Epidermal melanocyte (primary cell): ENCODE measurements around the gene MARCKS.

Source experiments
- DNase-seq: peaks from one replicate; pipeline ENCODE4 v3.0.0; 2011; ENCODE audit warnings: low spot score; ENCODE audit not compliant: insufficient read length

The MARCKS gene

GRCh38 chr6:113853252-113853651 lies 3.9 kb upstream of the MARCKS start:
- DNase-seq, result no peak

DNA sequence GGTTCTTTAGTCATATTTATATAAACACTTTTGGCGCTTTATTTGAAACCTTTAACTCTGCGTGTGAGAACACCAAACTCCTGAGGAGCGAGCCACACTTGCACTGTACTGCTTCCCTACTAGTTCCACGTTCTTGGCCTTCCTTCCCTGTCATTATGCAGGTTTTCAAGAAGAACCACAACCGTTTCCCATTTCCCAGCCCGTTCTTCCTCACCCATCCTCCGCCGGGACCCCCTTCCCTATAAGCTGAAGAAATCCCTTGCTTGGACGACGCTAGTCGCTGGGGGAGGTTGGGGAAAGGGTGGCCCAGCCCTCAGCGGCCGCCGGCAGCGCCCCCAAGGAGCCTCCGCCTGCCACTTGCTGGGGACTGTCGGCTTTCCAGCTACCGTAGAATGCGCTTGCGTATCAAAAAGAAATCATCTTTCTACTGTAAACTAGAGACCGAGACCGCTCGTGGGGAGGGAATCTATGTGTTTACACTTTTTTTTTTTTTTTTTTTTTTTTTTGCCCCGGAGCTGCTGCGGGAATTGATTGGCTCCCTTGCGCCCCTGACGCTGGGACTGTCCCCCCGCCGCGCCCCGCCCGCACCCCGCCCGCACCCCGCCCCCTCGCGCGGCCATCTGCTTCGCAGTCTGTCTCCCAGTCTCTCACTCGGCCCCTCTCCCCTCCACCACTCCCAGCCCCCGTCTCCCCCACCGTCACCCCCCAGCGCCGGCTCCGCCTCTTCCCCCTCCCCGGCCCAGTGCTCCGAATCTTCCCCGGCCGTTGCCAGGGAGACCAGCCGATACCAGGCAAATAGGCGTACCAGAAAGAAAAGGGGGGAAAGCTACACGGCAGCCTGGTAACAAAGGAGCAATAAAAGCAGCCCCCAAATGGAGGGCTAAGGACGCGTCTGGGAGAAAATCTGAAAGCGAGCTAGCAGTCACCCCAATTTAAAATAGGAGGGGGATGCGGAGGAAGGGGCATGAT lies 2.3 kb upstream of the MARCKS start:
- DNase-seq, result peak; percentile 84

- no peak for DNase-seq
These were observed 1.4 kb upstream of the MARCKS start for GRCh38 chr6:113855500-113856374.

- no peak for DNase-seq
These were observed 845 bp upstream of the MARCKS start for GRCh38 chr6:113856375-113856624.

DNA sequence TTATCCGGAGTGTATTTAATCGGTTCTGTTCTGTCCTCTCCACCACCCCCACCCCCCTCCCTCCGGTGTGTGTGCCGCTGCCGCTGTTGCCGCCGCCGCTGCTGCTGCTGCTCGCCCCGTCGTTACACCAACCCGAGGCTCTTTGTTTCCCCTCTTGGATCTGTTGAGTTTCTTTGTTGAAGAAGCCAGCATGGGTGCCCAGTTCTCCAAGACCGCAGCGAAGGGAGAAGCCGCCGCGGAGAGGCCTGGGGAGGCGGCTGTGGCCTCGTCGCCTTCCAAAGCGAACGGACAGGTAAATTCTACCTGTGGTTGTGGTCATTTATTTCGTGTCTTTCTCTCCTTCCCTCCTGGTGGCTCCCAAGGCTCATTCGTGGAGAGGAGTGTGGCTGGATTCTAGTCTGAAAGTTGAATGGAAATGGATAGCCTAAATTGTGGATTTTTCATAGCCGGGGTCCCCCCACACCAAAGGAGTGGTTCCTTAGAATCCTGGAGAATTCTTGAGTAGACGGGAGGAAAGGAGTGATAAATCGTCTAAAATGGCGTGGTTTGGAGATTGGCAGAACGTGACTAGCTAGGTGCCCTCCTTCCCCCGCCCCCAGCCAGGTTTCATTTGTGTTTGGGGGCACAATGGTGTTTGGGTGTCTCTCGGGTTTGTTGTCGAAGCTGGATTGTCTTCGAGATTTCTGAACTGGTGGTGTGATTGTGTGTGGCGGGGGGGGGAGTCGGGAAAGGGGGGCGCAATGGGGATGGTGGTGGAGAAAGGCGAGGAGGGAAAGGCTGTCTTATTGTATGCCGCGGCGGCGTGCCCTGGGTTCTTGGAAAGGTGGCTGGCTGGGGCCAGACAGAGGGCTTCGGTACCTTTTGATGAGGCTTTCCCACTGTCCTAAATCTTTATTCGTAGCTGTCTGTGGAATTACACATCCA lies 673 bp downstream of the MARCKS start:
- peak; percentile 23 for DNase-seq

DNA sequence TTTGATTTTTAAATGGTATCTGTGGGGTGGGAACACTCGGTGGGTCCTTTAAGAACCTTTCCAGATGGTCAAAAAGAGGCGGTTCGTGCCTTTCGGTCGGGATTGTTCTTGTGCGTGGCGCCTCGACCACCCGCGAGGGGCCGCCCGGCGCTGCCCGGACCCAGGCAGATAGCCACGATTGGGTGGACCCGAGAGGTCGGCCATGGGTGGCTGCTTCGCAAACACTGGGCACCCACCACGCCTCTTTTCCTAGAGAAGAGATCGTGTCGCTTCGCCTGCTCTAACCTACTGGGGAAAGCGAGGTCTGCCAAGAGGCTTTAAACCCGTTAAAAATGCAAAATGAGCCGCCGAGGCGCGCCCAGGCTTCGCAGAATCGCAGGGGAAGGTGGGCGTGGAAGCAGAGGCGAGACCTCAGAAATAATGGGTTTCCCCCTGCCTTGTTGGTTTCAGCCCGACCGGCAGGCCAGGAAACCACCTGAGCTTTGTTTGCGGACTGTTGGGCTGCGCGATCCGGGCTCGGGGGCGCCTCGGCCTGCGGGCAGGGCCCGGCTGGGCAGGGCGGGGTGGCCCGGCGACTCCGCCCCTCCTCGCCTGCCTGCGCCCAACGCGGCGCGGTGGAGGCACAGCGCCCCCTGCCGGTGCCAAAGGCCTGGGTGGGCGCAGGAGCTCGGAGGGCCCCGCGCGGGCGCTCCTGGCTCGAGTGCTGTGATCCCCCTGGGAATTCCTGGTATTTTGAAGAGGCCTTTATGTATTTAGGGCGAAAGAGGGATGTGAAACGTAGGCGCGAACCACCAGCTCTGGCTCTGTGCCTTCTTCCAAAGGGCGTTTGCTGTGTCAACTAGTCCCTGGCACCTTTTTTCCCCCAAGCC lies 1.6 kb downstream of the MARCKS start:
- peak; percentile 87 for DNase-seq

DNA sequence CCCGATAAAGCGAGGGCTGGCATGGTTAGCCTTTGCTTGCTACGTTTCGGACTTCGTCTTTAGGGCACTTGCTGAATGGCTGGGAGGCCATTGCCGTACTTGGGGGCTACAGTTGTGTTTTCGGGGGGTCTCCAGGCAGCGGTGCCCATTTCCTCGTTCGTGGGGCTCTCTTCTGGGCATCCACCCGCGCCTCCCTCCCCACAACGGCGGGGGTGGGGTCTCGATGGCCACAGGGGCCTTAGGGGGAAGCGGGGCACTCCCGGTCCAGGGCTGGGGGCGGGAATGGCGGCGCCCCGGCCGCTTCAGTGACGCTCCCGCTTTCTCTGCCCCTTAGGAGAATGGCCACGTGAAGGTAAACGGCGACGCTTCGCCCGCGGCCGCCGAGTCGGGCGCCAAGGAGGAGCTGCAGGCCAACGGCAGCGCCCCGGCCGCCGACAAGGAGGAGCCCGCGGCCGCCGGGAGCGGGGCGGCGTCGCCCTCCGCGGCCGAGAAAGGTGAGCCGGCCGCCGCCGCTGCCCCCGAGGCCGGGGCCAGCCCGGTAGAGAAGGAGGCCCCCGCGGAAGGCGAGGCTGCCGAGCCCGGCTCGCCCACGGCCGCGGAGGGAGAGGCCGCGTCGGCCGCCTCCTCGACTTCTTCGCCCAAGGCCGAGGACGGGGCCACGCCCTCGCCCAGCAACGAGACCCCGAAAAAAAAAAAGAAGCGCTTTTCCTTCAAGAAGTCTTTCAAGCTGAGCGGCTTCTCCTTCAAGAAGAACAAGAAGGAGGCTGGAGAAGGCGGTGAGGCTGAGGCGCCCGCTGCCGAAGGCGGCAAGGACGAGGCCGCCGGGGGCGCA lies 2.4 kb downstream of the MARCKS start:
- DNase-seq, result no peak

DNA sequence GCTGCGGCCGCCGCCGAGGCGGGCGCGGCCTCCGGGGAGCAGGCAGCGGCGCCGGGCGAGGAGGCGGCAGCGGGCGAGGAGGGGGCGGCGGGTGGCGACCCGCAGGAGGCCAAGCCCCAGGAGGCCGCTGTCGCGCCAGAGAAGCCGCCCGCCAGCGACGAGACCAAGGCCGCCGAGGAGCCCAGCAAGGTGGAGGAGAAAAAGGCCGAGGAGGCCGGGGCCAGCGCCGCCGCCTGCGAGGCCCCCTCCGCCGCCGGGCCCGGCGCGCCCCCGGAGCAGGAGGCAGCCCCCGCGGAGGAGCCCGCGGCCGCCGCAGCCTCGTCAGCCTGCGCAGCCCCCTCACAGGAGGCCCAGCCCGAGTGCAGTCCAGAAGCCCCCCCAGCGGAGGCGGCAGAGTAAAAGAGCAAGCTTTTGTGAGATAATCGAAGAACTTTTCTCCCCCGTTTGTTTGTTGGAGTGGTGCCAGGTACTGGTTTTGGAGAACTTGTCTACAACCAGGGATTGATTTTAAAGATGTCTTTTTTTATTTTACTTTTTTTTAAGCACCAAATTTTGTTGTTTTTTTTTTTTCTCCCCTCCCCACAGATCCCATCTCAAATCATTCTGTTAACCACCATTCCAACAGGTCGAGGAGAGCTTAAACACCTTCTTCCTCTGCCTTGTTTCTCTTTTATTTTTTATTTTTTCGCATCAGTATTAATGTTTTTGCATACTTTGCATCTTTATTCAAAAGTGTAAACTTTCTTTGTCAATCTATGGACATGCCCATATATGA lies 3.2 kb downstream of the MARCKS start:
- no peak for DNase-seq

- DNase-seq, result no peak
These were observed 5.0 kb downstream of the MARCKS start for GRCh38 chr6:113862112-113862511.

GRCh38 chr6:113870917-113871316 lies 13.8 kb downstream of the MARCKS start:
- DNase-seq, result no peak

- DNase-seq, result no peak
These were observed 14.8 kb downstream of the MARCKS start for GRCh38 chr6:113871975-113872374.

GRCh38 chr6:113873043-113873667 lies 16.0 kb downstream of the MARCKS start:
- no peak for DNase-seq

DNA sequence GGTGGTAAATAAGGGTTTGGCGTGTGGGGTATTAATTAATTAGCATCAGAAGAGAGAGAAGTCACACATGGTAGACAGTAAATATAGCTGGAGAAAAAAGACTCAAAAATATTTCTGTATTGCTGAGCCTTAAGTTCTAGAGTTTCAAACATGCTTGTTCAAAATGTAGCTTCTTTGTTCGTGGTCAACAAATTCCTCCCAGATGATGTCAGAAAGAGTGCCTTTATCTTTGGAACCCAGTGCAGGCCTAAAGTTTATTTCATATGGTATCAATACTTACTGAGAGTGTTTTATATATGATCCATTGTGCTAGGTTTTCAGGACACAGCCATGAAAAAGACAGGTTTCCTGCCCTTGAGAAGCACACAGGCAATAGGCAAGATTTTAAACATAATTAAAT lies 18.3 kb downstream of the MARCKS start:
- no peak for DNase-seq

DNA sequence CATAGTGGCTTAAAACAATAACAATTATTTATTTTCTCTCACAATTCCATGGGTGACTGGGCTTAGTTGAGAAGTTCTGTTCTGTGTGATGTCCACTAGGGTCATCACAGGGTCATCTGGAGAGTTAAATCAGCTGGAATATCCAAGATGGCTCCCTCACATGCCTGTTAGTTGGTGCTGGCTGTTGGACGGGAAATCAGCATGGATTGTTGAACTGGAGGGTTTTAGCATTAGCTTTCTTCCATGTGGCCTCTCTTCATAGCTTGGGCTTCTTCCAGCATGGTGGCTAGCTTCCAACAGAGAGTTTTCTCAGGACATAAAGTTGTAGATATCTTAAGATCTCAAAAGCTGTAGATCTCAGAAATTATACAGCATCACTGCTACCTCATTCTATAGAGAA lies 19.6 kb downstream of the MARCKS start:
- no peak for DNase-seq

- peak; percentile 32 for DNase-seq
These were observed 22.3 kb downstream of the MARCKS start for GRCh38 chr6:113879186-113880096.

GRCh38 chr6:113881478-113881980 lies 24.4 kb downstream of the MARCKS start:
- DNase-seq, result no peak
